ENCODE results near the gene PEG3. TPM values are rescaled to one million over a fixed set of nuclear protein-coding genes. Genes with fewer than 3 reads are reported as not detected.

The PEG3 gene
- total and polyA plus RNA-seq, 2 of the 4 experiments (the other 2 are of a cell fraction) = not detected

DNA sequence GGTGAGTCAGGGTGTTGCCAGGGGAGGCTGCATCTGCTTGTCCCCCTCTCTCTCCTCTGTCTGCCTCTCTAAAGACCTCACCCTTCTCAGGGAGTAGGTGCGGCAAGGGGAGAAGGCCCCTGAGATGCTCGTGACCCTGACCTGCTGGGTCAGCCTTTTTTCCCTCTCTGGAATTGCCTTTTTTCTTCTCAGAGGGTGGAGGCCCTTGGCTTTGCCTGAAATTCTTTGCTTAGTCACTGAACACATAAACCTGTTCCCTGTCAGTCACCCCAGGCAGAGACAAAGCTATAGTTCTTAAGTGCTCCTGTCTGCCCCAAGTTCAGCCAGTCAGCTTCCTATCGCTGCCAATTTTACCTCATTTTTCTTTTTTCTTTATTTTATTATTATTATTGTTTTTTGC, 35.2 kb upstream of the PEG3 start:
- Histone ChIP-seq H2AK5ac (ENCODE audit: low read depth, low read length) (no peak overlapping the region), H3K27me3 (ENCODE audit: control insufficient read depth, insufficient read depth, low read length) (no peaks in the 10 kb centered on the region), H3K9me3 (ENCODE audit: control insufficient read depth, insufficient read depth, low read length) (peaks cover 43% of the 10 kb centered on the region), H3K14ac (replicated peaks; ENCODE audit: low read depth, low read length) (no peak overlapping the region), H3K4ac (ENCODE audit: low read depth, low read length) (no peak overlapping the region), H3K9ac (ENCODE audit: low read depth, low read length) (no peak overlapping the region), H3K23ac (ENCODE audit: low read depth, low read length) (no peak overlapping the region), H3K4me1 (ENCODE audit: control insufficient read depth, insufficient read depth, low read length) (no peaks in the 10 kb centered on the region), H3K4me2 (ENCODE audit: low read depth, low read length) (no peak overlapping the region), H3K4me3 (ENCODE audit: insufficient read depth, low read depth, low read length) (no peak overlapping the region), H2BK120ac (ENCODE audit: low read depth, low read length) (no peak overlapping the region), H2AK9ac (replicated peaks; ENCODE audit: low read depth, low read length, poor library complexity) (no peak overlapping the region), H4K91ac (ENCODE audit: insufficient read depth, low read depth, low read length) (no peak overlapping the region), H4K20me1 (ENCODE audit: insufficient read depth, low read length) (no peaks in the 10 kb centered on the region), H2BK5ac (ENCODE audit: low read depth, low read length, poor library complexity, severe bottlenecking) (no peak overlapping the region), H3K36me3 (ENCODE audit: control insufficient read depth, insufficient read depth, low read length) (no peaks in the 10 kb centered on the region), H2BK15ac (ENCODE audit: low read depth, low read length) (no peak overlapping the region), H3K27ac (ENCODE audit: insufficient read depth, low read length) (no peak overlapping the region), H3K56ac (ENCODE audit: extremely low read depth, insufficient read depth, low read length) (no peak overlapping the region), H4K8ac (ENCODE audit: low read depth in 2 of 2, low read length in 2 of 2) (no peak overlapping the region), H4K5ac (ENCODE audit: low read depth, low read length) (no peak overlapping the region), H2BK20ac (ENCODE audit: low read depth, low read length) (no peak overlapping the region), H3K9me1 (ENCODE audit: insufficient read depth, low read length) (no peaks in the 10 kb centered on the region), H3K79me1 (ENCODE audit: low read depth in 1 of 2, low read length in 2 of 2) (no peaks in the 10 kb centered on the region), H2AFZ (replicated peaks; ENCODE audit: low read length, poor library complexity) (peak overlapping the region; percentile 32), H3K18ac (ENCODE audit: low read depth, low read length) (no peak overlapping the region)
- TF ChIP-seq MAZ (IDR thresholded peaks at IDR 0.05; ENCODE audit: borderline replicate concordance, low read depth, low read length) (no peak), MXI1 (IDR thresholded peaks at IDR 0.05; ENCODE audit: borderline replicate concordance, low read depth, low read length) (no peak), SMC3 (IDR thresholded peaks at IDR 0.05; ENCODE audit: low read depth, low read length) (no peak), RFX5 (IDR thresholded peaks at IDR 0.05; ENCODE audit: low read depth, low read length) (no peak), POLR2A (IDR thresholded peaks at IDR 0.05; ENCODE audit: low read depth, low read length) (no peak), NFE2L2 (IDR thresholded peaks at IDR 0.05; ENCODE audit: low read depth, low read length) (no peak), RAD21 (IDR thresholded peaks at IDR 0.05; ENCODE audit: low read length) (no peak), CEBPB (IDR thresholded peaks at IDR 0.05; ENCODE audit: low read depth, low read length) (no peak), RCOR1 (IDR thresholded peaks at IDR 0.05; ENCODE audit: insufficient replicate concordance, low read length) (no peak), MAFK (IDR thresholded peaks at IDR 0.05; ENCODE audit: low read depth, low read length) (no peak)
- TF ChIP-seq, protein P1, sequence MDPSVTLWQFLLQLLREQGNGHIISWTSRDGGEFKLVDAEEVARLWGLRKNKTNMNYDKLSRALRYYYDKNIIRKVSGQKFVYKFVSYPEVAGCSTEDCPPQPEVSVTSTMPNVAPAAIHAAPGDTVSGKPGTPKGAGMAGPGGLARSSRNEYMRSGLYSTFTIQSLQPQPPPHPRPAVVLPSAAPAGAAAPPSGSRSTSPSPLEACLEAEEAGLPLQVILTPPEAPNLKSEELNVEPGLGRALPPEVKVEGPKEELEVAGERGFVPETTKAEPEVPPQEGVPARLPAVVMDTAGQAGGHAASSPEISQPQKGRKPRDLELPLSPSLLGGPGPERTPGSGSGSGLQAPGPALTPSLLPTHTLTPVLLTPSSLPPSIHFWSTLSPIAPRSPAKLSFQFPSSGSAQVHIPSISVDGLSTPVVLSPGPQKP (IDR thresholded peaks at IDR 0.05; ENCODE audit: borderline replicate concordance, low read depth, low read length) = no peak
- TF ChIP-seq, protein P2, sequence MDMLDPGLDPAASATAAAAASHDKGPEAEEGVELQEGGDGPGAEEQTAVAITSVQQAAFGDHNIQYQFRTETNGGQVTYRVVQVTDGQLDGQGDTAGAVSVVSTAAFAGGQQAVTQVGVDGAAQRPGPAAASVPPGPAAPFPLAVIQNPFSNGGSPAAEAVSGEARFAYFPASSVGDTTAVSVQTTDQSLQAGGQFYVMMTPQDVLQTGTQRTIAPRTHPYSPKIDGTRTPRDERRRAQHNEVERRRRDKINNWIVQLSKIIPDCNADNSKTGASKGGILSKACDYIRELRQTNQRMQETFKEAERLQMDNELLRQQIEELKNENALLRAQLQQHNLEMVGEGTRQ (IDR thresholded peaks at IDR 0.05; ENCODE audit: low read depth, low read length) = no peak
- TF ChIP-seq, protein P3, sequence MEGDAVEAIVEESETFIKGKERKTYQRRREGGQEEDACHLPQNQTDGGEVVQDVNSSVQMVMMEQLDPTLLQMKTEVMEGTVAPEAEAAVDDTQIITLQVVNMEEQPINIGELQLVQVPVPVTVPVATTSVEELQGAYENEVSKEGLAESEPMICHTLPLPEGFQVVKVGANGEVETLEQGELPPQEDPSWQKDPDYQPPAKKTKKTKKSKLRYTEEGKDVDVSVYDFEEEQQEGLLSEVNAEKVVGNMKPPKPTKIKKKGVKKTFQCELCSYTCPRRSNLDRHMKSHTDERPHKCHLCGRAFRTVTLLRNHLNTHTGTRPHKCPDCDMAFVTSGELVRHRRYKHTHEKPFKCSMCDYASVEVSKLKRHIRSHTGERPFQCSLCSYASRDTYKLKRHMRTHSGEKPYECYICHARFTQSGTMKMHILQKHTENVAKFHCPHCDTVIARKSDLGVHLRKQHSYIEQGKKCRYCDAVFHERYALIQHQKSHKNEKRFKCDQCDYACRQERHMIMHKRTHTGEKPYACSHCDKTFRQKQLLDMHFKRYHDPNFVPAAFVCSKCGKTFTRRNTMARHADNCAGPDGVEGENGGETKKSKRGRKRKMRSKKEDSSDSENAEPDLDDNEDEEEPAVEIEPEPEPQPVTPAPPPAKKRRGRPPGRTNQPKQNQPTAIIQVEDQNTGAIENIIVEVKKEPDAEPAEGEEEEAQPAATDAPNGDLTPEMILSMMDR (conservative IDR thresholded peaks at IDR 0.05; ENCODE audit: low read depth, low read length) = no peak
- ATAC-seq (ENCODE audit: low read depth) = no peak
- intact Hi-C loops (cut with micrococcal nuclease) = no loop called here
- POLR2A ChIA-PET (ENCODE audit: unreplicated experiment) = no interaction called here
- no CpG with 5 or more reads among the region's 3 CpGs for WGBS, 2 experiments (ENCODE audit: extremely low coverage in 2 of 2, insufficient read length in 1 of 2)
- CTCF ChIA-PET = no interaction called here
- no peak for DNase-seq
- in situ Hi-C loops (cut with MboI; ENCODE audit: low sequenced_read_pairs) = no loop called here
- dilution Hi-C loops (cut with HindIII; ENCODE audit: low sequenced_read_pairs, unreplicated experiment) = no loop called here
- no TSS peak for BruUV-seq (replicated peaks)

Measured in IMR-90 (cell line).